GM06990 (cell line): ENCODE results near the gene URB2.

Experiments used
- DNase-seq: peaks from one replicate; pipeline ENCODE4 v3.0.0-alpha.2; 2011; ENCODE audit not compliant: insufficient read length; ENCODE audit errors: extremely low read depth
- H3K27me3 ChIP-seq: replicated peaks from 2 replicates; pipeline ENCODE4 v1.6.0; 2011; ENCODE audit warnings: low read length; ENCODE audit not compliant: control insufficient read depth, insufficient read depth
- H3K36me3 ChIP-seq: 2 replicates; pipeline ENCODE4 v1.5.1; 2011; ENCODE audit warnings: low read length; ENCODE audit not compliant: control insufficient read depth, insufficient read depth
- H3K4me3 ChIP-seq: replicated peaks from 2 replicates; pipeline ENCODE4 v1.5.1; 2011; ENCODE audit warnings: low read depth, mild to moderate bottlenecking, control low read depth, low read length
- CTCF ChIP-seq: IDR thresholded peaks from 2 replicates; pipeline ENCODE4 v1.5.1; 2011; ENCODE audit warnings: low read length, control low read depth, mild to moderate bottlenecking, inconsistent platforms; ENCODE audit not compliant: insufficient read depth, poor library complexity, severe bottlenecking

The URB2 gene

GRCh38 chr1:229607370-229607769 lies 18.7 kb upstream of the URB2 start:
- DNase-seq, result no peak
- Histone ChIP-seq H3K36me3 (peaks cover 19% of the 10 kb centered on the region), H3K27me3 (no peaks in the 10 kb centered on the region), H3K4me3 (no peak overlapping the region)
- TF ChIP-seq CTCF, result no peak

GRCh38 chr1:229608590-229608989 lies 17.5 kb upstream of the URB2 start:
- TF ChIP-seq CTCF, result no peak
- DNase-seq, result no peak
- H3K36me3 ChIP-seq, result peaks cover 19% of the 10 kb centered on the region
- no peaks in the 10 kb centered on the region for H3K27me3 ChIP-seq
- no peak overlapping the region for H3K4me3 ChIP-seq

- no peak overlapping the region for H3K4me3 ChIP-seq
- TF ChIP-seq CTCF, result no peak
- no peaks in the 10 kb centered on the region for H3K27me3 ChIP-seq
- peaks cover 15% of the 10 kb centered on the region for H3K36me3 ChIP-seq
- no peak for DNase-seq
Observed at GRCh38 chr1:229613938-229614337, 12.1 kb upstream of the URB2 start.

DNA sequence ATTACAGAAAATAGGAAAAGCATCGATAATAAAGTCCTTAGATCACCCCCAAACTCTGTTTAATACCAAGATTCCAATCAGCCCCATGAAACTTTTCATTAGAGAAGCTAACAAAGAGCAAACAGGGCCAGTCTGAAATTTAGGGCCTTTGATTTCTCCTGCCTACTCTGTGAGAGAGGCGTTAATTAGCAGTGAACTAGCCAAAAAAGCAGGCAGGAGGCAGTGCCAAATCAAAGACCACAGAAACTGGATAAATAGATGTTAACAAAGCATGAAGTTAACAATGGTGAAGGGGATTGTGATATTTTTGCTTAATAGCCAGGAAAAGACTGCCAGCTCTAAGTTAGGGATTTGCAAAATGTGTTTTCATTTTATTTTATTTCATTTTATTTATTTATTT lies 11.3 kb upstream of the URB2 start:
- Histone ChIP-seq H3K4me3 (no peak overlapping the region), H3K27me3 (no peaks in the 10 kb centered on the region), H3K36me3 (peaks cover 15% of the 10 kb centered on the region)
- no peak for DNase-seq
- no peak for TF ChIP-seq CTCF

DNA sequence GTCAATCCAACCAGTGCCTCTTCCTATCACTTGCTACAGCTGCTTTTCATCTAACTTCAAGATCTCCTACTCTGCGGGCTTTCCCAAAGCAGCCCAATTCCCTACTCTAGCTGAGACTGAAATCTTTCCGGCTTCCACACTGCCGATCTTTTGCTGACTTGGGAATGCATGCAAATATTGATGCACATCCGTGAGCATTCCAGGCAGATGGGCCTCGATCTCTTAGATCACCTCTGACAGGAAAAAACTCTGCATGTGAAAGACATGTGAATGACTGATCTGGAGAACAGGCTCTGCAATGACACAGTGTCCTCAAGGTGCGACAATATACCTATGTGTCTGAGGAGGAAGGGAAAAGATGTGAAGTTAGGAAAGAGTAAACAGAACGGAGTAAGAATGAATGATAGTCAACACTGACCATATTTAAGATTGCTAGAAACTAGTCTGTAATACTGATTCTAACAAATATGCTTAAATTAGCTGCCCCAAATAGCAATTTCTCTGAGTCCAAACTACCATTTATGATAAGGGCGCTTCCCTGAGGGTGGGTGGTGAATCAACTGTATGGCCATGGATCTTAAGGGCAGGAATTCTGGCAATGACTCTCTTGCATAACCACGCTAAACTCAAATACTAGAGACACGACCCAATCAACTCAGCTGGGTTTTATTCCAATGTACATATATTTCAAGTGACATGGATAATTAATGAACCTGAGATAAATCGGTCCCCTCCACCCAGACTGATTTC lies 8.5 kb upstream of the URB2 start:
- DNase-seq, result no peak
- Histone ChIP-seq H3K27me3 (no peaks in the 10 kb centered on the region), H3K4me3 (no peak overlapping the region), H3K36me3 (peaks cover 2% of the 10 kb centered on the region; the same call in 1 of the 2 replicates)
- TF ChIP-seq CTCF, result no peak

- H3K27me3 ChIP-seq, result no peaks in the 10 kb centered on the region
- no peak for DNase-seq
- H3K36me3 ChIP-seq, result no peaks in the 10 kb centered on the region
- no peak for TF ChIP-seq CTCF
- H3K4me3 ChIP-seq, result no peak overlapping the region
Observed at GRCh38 chr1:229619002-229619401, 7.0 kb upstream of the URB2 start.
